AG04450 (cell line): ENCODE results near the gene BATF3. TPM values are rescaled to one million over a fixed set of nuclear protein-coding genes. Genes with fewer than 3 reads are reported as not detected.
A peak's percentile ranks its signal among the peaks of the same experiment; 100 is the strongest.
"Not testable (repeated sequence)": the region's sequence is repeated elsewhere in the genome, so short reads cannot be mapped to it uniquely, and the experiment has no call there.

Source experiments
- CTCF ChIA-PET: fragments of 300-600, 350-600 bp; formaldehyde crosslinking; extraction: SDS; loops from one replicate; lab custom pipeline; 2022; ENCODE audit warnings: antibody characterized with exemption, inconsistent platforms; lab: Charles Lee
- POLR2A ChIA-PET: fragments of 350-600 bp; formaldehyde crosslinking; extraction: SDS; loops from one replicate; lab custom pipeline; 2021; ENCODE audit warnings: antibody characterized with exemption, inconsistent platforms; lab: Yijun Ruan, JAX
- DNase-seq: peaks from one replicate; pipeline ENCODE4 v3.0.0-alpha.2; 2011; ENCODE audit warnings: low read depth, low spot score
- H3K27ac ChIP-seq: one replicate; pipeline ENCODE4 v1.5.1; 2012; ENCODE audit warnings: low read depth, low read length, control low read depth
- H3K27me3 ChIP-seq: one replicate; pipeline ENCODE4 v1.6.0; 2012; ENCODE audit warnings: low read length; ENCODE audit not compliant: control insufficient read depth, insufficient read depth
- H3K4me3 ChIP-seq: 2 replicates; pipeline ENCODE4 v1.5.1; 2011; ENCODE audit warnings: mild to moderate bottlenecking, low read depth, low read length, control low read depth
- H3K9me3 ChIP-seq: 2 replicates; pipeline ENCODE4 v1.5.1; 2012; ENCODE audit warnings: low read length; ENCODE audit not compliant: control insufficient read depth, insufficient read depth
- polyA plus RNA-seq: library from polyadenylated mRNA; depleted of rRNA; stranded (reverse); fragments of >200 nt; gene quantifications from 2 replicates; pipeline ENCODE4 v1.2.3, GENCODE V29; 2011
- TF ChIP-seq, protein P1 (sequence below): IDR thresholded peaks from 2 replicates; pipeline ENCODE4 v1.5.1; 2011; ENCODE audit warnings: low read depth, low read length, control low read depth, inconsistent platforms

The BATF3 gene
- polyA plus RNA-seq, 1 experiment = 1.4 TPM

DNA sequence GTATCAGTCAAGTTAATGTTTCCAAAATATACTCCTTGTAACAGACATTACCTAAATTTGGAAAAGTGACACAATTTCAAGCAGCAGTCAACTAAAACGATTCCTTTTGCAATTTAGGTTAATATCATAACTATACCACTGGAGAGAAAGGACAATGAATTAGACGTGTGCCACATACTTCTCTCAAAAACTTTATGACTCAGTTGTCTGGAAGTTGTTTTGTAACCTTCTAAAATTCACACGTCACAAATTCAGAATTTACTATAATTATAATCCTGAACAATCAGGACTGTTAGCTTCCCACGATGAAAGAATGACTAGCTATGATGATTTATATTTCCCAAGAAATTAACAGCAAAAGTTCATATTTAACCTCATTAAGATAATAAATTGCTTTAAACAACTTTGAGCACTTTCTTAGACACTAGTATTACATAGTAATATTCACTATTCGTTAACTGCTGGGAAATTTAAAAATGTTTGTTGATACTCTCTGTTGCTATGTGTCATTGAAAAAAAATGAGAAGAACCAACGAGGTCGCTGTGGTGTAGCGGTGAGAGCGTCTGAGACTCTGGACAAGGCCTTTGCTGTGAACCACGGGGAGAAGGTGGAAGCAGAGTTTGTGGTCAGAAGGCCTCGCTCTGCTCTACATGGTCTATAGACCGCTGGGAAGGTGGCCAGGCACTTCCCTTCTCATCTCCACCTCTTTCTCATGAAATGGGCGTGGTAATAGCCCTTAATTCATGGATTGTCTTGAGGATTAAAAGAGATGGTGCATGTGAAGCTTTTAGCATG, 27.9 kb upstream of the BATF3 start:
- POLR2A ChIA-PET = no interaction called here

DNA sequence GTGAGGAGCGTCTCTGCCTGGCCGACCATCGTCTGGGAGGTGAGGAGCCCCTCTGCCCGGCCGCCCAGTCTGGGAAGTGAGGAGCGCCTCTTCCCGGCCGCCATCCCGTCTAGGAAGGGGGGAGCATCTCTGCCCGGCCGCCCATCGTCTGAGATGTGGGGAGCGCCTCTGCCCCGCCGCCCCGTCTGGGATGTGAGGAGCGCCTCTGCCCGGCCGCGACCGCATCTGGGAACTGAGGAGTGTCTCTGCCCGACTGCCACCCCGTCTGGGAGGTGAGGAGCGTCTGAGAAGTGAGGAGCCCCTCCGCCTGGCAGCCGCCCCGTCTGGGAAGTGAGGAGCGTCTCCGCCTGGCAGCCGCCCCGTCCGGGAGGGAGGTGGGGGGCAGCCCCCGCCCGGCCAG, 25.0 kb upstream of the BATF3 start:
- H3K27ac ChIP-seq, DNase-seq, H3K4me3 ChIP-seq, CTCF ChIA-PET, POLR2A ChIA-PET, H3K9me3 ChIP-seq, H3K27me3 ChIP-seq: not testable (repeated sequence)

More for the DNA sequence above, 27.9 kb upstream of the BATF3 start:
- CTCF ChIA-PET = interaction anchor here (1.6 to 1.9 kb wide), 2 partner anchors 12 to 23 kb away, joined by 6 to 11 read pairs; no protein-coding TSS in a partner anchor
- Histone ChIP-seq H3K9me3 (peaks cover 5% of the 10 kb centered on the region; the same call in 1 of the 2 replicates), H3K27ac (no peak overlapping the region), H3K27me3 (no peaks in the 10 kb centered on the region), H3K4me3 (no peak overlapping the region)
- no peak for DNase-seq
- TF ChIP-seq, protein P1, sequence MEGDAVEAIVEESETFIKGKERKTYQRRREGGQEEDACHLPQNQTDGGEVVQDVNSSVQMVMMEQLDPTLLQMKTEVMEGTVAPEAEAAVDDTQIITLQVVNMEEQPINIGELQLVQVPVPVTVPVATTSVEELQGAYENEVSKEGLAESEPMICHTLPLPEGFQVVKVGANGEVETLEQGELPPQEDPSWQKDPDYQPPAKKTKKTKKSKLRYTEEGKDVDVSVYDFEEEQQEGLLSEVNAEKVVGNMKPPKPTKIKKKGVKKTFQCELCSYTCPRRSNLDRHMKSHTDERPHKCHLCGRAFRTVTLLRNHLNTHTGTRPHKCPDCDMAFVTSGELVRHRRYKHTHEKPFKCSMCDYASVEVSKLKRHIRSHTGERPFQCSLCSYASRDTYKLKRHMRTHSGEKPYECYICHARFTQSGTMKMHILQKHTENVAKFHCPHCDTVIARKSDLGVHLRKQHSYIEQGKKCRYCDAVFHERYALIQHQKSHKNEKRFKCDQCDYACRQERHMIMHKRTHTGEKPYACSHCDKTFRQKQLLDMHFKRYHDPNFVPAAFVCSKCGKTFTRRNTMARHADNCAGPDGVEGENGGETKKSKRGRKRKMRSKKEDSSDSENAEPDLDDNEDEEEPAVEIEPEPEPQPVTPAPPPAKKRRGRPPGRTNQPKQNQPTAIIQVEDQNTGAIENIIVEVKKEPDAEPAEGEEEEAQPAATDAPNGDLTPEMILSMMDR = no peak

DNA sequence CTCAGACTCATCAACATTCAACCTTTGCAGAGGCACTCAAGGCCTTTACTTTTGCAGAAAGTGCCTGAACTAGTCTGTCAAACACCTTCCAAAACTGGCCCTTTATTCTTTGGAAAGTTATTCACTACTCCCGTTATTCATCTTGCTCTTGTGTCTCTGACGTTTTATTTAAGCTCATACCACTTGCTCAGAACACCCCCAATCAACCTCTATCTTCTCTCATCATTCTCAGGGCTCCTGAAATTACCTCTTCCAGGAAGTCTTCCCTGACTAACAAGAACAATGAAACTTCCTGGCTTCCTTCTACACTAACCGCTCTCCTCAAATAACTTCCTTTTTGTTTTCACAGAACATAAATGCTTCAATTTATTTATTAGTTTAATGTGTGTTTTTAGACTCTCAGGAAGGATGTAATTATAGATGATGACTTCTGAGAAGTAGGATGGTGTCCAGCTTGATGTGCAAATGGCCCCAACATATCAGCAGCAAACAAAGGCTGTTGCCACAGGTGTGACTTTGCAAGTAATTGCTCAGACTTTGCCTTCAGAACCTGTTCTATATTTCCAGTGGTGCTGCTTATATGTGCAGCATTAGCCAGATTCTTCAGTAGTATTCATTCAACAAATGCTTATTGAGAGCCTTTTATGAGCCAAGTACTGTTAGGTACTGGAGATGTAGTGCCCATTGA, 22.8 kb upstream of the BATF3 start:
- ChIA-PET CTCF (interaction anchor here (0.6 to 1.8 kb wide), 5 partner anchors 21 to 272 kb away, joined by 3 to 12 read pairs (median 4); no protein-coding TSS in a partner anchor), POLR2A (no interaction called here)
- H3K4me3 ChIP-seq = no peak overlapping the region
- peaks cover 5% of the 10 kb centered on the region for H3K9me3 ChIP-seq
- TF ChIP-seq, protein P1 = no peak
- H3K27me3 ChIP-seq = no peaks in the 10 kb centered on the region
- no peak for DNase-seq
- H3K27ac ChIP-seq = no peak overlapping the region

DNA sequence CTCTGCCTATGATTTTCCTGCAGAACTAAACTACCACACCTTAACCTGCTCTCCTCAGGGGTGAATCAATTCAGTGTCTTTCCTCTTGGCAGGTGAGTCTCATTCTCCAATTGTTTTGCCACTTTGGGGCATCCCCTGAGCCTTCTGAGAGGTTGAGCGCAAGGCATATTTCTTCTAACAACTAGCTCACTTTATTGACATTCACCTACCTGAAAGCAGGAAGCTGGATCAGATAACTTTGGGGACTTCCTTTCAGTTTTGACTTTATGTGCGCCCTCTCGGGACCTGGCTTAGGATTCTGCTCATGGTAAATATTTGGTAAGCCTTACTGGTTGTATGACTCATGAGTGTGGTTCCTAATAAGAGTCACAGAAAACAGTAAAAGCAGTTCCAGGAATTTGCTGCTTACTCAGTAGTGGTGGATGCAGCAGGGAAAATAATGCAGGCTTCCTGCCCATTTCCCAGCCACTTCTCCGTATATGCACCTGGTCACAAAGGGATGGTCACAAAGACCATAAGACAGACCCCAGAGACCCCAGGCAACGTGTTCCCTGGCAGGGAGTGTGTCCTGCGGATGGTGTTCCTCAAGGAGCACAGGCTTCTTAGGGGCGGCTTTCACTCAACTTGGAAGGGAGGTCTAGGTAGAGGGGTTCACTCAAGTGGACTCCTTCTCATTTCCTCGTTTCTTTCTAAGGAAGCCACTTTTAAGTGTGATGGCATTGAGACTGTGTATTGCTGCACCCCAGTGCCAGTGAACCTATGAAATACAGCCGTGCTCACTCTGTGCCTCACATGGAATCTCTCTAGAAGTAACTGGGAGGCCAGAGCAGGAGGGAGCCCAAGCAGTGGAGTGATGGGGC, 22.0 kb upstream of the BATF3 start:
- POLR2A ChIA-PET = no interaction called here
- DNase-seq = no peak
- Histone ChIP-seq H3K4me3 (no peak overlapping the region), H3K9me3 (peaks cover 5% of the 10 kb centered on the region), H3K27me3 (no peaks in the 10 kb centered on the region), H3K27ac (peak overlapping the region; percentile 39)
- CTCF ChIA-PET = interaction anchor here (0.8 to 1.6 kb wide), 4 partner anchors 28 to 244 kb away, joined by 3 to 6 read pairs (median 6); no protein-coding TSS in a partner anchor
- TF ChIP-seq, protein P1 = no peak

DNA sequence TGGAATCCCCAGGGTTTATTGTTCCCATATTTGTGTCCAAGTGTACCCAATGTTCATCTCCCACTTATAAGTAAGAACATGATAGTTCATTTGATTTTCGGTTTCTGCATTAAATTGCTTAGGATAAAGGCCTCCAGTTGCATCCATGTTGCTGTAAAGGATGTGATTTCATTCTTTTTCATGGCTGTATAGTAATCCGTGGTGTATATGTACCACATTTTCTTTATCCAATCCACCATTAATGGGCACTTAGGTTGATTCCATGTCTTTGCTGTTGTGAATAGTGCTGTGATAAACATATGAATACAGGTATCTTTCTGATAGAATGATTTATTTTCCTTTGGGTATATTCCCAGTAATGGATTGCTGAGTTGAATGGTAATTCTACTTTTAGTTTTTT, 20.0 kb upstream of the BATF3 start:
- TF ChIP-seq, protein P1 = no peak
- ChIA-PET CTCF (no interaction called here), POLR2A (no interaction called here)
- no peak overlapping the region for H3K4me3 ChIP-seq
- H3K27ac ChIP-seq = no peak overlapping the region
- no peak for DNase-seq
- H3K9me3 ChIP-seq = peaks cover 4% of the 10 kb centered on the region
- H3K27me3 ChIP-seq = no peaks in the 10 kb centered on the region
